ENCODE data around the gene KIF17. TPM values are rescaled to one million over a fixed set of nuclear protein-coding genes. Genes with fewer than 3 reads are reported as not detected.

KIF17 gene
- total RNA-seq, 1 experiment from 2014 or later = 2.4 TPM

GRCh38 chr1:20719871-20720620, 2.2 kb upstream of the KIF17 start:
- Histone ChIP-seq H3K4me3 (replicated peaks in 1 of 2; ENCODE audit: low read depth in 1 of 2, low read length in 2 of 2) (no peak overlapping the region), H3K79me2 (ENCODE audit: insufficient read depth, low read length) (no peaks in the 10 kb centered on the region), H4K20me1 (ENCODE audit: insufficient read depth) (no peaks in the 10 kb centered on the region), H3K9me3 (ENCODE audit: control insufficient read depth in 1 of 2, insufficient read depth in 1 of 2, low read depth in 1 of 2, low read length in 2 of 2) (no peaks in the 10 kb centered on the region), H3K9ac (ENCODE audit: low read length) (no peak overlapping the region), H3K9me2 (ENCODE audit: insufficient read depth) (no peaks in the 10 kb centered on the region), H3K36me3 (ENCODE audit: control insufficient read depth in 1 of 2, insufficient read depth in 2 of 2, low read length in 2 of 2) (no peaks in the 10 kb centered on the region), H3K27me3 (ENCODE audit: insufficient read depth, low read length) (no peaks in the 10 kb centered on the region), H2AFZ (ENCODE audit: low read depth, low read length, poor library complexity, severe bottlenecking) (no peak overlapping the region), H3K27ac (ENCODE audit: low read depth, low read length) (no peak overlapping the region), H3K4me2 (ENCODE audit: low read length) (no peak overlapping the region), H3K4me1 (ENCODE audit: control insufficient read depth in 1 of 2, insufficient read depth in 2 of 2, low read length in 2 of 2) (peaks cover 2 to 14% of the 10 kb centered on the region in 2 experiments; a peak in 3 of 4 replicates)
- ChIA-PET RAD21 (ENCODE audit: low non-redundant PET in 1 of 2, low total read pairs in 2 of 2, uncharacterized antibody in 2 of 2, unreplicated experiment in 2 of 2) (no interaction called here), POLR2A (no interaction called here), CTCF (no interaction called here)
- intact Hi-C loops (cut with micrococcal nuclease) = no loop called here
- ATAC-seq = no peak
- no peak for DNase-seq (ENCODE audit: low read depth, low spot score)
- no peak for TF ChIP-seq ATF3 (IDR thresholded peaks at IDR 0.05)
- no peak for TF ChIP-seq MAX (IDR thresholded peaks at IDR 0.05)
- TF ChIP-seq ZNF274 (IDR thresholded peaks at IDR 0.05; ENCODE audit: low read depth, low read length) = no peak
- no peak for TF ChIP-seq SRF (IDR thresholded peaks at IDR 0.05; ENCODE audit: low read depth)
- TF ChIP-seq ELF1 (IDR thresholded peaks at IDR 0.05; ENCODE audit: borderline replicate concordance, low read depth) = no peak
- no peak for TF ChIP-seq YY1 (IDR thresholded peaks at IDR 0.05; ENCODE audit: extremely low read depth, insufficient replicate concordance, low read depth, low read length)
- TF ChIP-seq RAD21 (IDR thresholded peaks at IDR 0.05; ENCODE audit: low read depth) = no peak
- TF ChIP-seq TCF7L2 (IDR thresholded peaks at IDR 0.05; ENCODE audit: borderline replicate concordance, extremely low read depth, insufficient read depth, insufficient read length) = no peak
- no peak for TF ChIP-seq CTCF (IDR thresholded peaks at IDR 0.05 in 2 of 3, conservative IDR thresholded peaks at IDR 0.05 in 1 of 3; ENCODE audit: borderline replicate concordance in 1 of 3, insufficient read depth in 1 of 3, low read depth in 2 of 3, low read length in 2 of 3)
- no peak for TF ChIP-seq CEBPB (IDR thresholded peaks at IDR 0.05; ENCODE audit: low read depth)
- TF ChIP-seq POLR2A (IDR thresholded peaks at IDR 0.05; ENCODE audit: borderline replicate concordance, extremely low read depth, insufficient read depth, insufficient read length) = no peak
- TF ChIP-seq EZH2phosphoT487 (IDR thresholded peaks at IDR 0.05; ENCODE audit: borderline replicate concordance) = no peak
- TF ChIP-seq ZFX (IDR thresholded peaks at IDR 0.05) = no peak
- no peak for TF ChIP-seq POLR2AphosphoS5 (IDR thresholded peaks at IDR 0.05; ENCODE audit: low read depth, low read length)
- no peak for TF ChIP-seq CBX3 (IDR thresholded peaks at IDR 0.05; ENCODE audit: low read depth)
- TF ChIP-seq JUND (IDR thresholded peaks at IDR 0.05) = no peak
- no TSS peak for BruUV-seq (replicated peaks)

Measured in HCT116 (cell line).